ENCODE measurements around the gene MLLT10. TPM values are rescaled to one million over a fixed set of nuclear protein-coding genes. Genes with fewer than 3 reads are reported as not detected.

MLLT10 gene
- total and polyA plus RNA-seq, 12 donors, result 8.5 to 41.1 (median 24.6) TPM

DNA sequence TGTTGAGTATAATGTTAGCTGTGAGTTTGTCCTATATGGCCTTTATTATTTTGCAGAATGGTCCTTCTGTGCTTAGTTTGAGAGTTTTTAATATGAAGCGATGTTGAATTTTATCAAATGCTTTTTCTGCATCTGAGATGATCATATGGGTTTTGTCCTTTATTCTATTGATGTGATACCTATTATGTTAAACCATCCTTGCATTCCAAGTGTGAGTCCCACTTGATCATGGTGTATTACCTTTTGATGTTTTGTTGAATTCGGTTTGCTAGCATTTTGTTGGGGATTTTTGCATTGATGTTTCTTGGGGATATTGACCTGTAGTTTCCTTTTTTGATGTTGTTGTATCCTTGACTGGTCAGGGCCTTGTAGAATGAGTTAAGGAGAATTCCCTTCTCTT is 166.4 kb downstream of the MLLT10 start:
- intact Hi-C loops (cut with DNase I), result no loop called here
- no peak for ATAC-seq
- Histone ChIP-seq H3K9me3 (peaks cover 0 to 33% (median 24%) of the 10 kb centered on the region in 11 donors), H3K4me1 (peaks cover 0 to 19% (median under 1%) of the 10 kb centered on the region in 9 donors), H3K4me3 (no peak overlapping the region), H3K27me3 (no peaks in the 10 kb centered on the region), H3K36me3 (peaks cover 0 to 41% (median 0%) of the 10 kb centered on the region in 9 donors), H3K27ac (no peak overlapping the region)
- no peak for DNase-seq
- no peak for TF ChIP-seq CTCF (IDR thresholded peaks at IDR 0.05)
- WGBS, 2 donors, result 97 to 100% methylated on average over 2 of the region's 2 CpGs

GRCh38 chr10:21702633-21703111 is 168.6 kb downstream of the MLLT10 start:
- H3K27me3 ChIP-seq, result no peaks in the 10 kb centered on the region
- H3K27ac ChIP-seq, result no peak overlapping the region
- TF ChIP-seq CTCF (IDR thresholded peaks at IDR 0.05), result no peak

DNA sequence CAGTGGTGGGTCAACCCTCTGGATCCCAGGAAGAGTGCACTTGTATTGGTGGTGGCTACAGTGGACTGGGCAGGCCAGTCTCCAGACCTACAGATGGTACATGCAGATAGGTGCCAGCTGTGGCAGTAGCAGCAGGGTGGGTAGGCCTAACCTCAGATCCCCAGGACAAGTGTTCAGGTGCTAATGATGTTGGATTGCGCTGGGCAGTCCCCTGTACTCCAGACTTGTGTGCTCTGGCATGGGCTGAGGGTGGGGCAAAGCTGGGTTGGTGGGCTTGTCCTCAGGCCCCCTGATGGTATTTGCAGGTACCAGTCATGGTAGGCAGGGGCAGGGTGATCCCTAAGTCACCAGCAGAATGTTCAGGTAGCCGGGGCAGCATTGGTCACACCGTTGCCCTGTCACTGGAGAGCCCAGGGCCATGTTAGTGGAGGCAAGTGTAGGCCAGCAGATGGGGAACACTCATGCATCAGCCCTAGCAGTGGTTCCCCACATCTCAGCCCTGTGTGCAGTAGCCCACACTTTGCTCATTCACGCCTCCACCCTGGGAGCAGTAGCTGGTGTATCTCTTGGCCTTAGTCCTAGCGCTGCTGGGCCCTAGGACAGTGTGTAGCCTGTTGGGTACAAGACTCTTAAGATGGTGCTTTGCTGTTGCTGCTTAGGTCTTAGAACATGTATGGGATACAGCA is 171.3 kb downstream of the MLLT10 start:
- TF ChIP-seq CTCF (IDR thresholded peaks at IDR 0.05), result no peak
- ATAC-seq (peak in 4 of 8 donors; percentile 20 to 75 (median 26)), DNase-seq (no peak)
- intact Hi-C loops (cut with DNase I), result no loop called here
- Histone ChIP-seq H3K27me3 (no peaks in the 10 kb centered on the region), H3K4me3 (no peak overlapping the region), H3K36me3 (peaks cover 0 to 15% (median 5%) of the 10 kb centered on the region in 9 donors), H3K27ac (no peak overlapping the region), H3K9me3 (peaks cover 0 to 17% (median 12%) of the 10 kb centered on the region in 11 donors), H3K4me1 (peaks cover 0 to 23% (median 13%) of the 10 kb centered on the region in 9 donors)
- 97 to 99% methylated on average over 5 of the region's 5 CpGs for WGBS, 2 donors

More at GRCh38 chr10:21702633-21703111, 168.6 kb downstream of the MLLT10 start:
- Histone ChIP-seq H3K4me3 (no peak overlapping the region), H3K4me1 (peaks cover 0 to 13% (median 6%) of the 10 kb centered on the region in 9 donors), H3K36me3 (peaks cover 0 to 40% (median 0%) of the 10 kb centered on the region in 9 donors), H3K9me3 (peaks cover 0 to 33% (median 24%) of the 10 kb centered on the region in 11 donors)
- WGBS, 2 donors, result 68 to 75% methylated on average over 2 of the region's 2 CpGs
- intact Hi-C loops (cut with DNase I), result no loop called here
- DNase-seq (no peak), ATAC-seq (no peak)

GRCh38 chr10:21705828-21706176 is 171.8 kb downstream of the MLLT10 start:
- no peak for TF ChIP-seq CTCF (IDR thresholded peaks at IDR 0.05)
- no peak overlapping the region for H3K27ac ChIP-seq
- intact Hi-C loops (cut with DNase I), result no loop called here
- H3K27me3 ChIP-seq, result no peaks in the 10 kb centered on the region
- ATAC-seq (no peak), DNase-seq (no peak)
- no peak overlapping the region for H3K4me3 ChIP-seq
- peaks cover 0 to 12% (median 7%) of the 10 kb centered on the region in 11 donors for H3K9me3 ChIP-seq
- H3K4me1 ChIP-seq, result peaks cover 0 to 23% (median 13%) of the 10 kb centered on the region in 9 donors
- H3K36me3 ChIP-seq, result peaks cover 0 to 15% (median 5%) of the 10 kb centered on the region in 9 donors
- whole genome bisulfite sequencing, 2 donors, result 83% methylated on average over 2 of the region's 2 CpGs

Data from heart right ventricle (tissue), 16 donors.